GOT3 (cell line): ENCODE data around the gene GALNT10.

Source experiments
- DNase-seq: peaks from one replicate; lab custom pipeline; 2025; ENCODE audit warnings: mixed read lengths; lab: John Stamatoyannopoulos, UW

Gene GALNT10

DNA sequence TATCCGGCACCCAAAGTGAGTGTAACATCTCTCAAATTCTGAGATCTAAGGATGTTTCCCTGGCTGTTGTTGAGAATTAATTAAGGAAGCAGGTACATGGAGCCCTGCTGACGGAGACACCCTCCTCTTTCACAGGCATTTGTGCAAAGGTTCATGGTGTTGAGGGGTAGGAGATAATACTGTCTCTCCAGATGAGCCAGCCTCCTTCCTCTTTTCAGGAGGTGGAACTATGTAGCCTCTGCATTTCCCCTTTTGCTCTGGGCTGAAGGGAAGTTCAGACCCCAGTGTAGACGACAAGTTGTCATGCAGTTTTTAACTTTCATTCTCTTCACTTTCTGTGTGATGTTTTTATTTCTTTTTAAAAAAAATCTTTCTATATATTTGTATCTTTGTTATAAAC, 107.5 kb downstream of the GALNT10 start:
- no peak for DNase-seq

DNA sequence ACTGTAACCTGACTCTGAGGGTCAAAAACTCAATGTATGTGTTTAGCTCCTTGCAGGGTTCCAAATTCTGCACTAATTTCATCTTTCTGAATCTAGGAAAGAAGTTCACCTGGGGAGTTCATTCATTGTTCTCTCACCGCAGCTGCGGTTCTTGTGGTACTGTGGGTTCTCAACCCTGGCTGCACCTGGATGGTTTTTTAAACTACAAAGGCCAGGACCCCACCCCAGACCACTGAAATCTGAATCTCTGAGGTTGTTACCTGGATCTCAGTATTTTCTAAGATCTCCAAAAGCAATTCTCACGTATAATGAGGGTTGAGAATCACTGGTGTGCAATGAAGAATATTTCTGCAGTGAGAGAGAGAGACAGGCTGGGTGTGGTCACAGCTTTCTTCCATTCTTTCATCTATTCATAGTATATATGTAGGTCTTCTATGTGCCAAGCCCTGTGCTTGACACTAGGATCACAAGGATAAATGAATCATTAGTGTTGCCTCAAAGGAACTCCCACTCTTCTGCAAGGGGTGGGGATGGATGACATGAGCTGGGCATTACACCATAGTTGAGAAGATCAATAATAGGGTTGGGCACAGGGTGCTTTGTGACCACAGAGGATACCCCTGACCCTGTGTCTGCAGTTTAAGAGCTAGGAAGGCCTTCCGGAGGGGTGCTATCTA, 109.8 kb downstream of the GALNT10 start:
- DNase-seq = no peak

DNA sequence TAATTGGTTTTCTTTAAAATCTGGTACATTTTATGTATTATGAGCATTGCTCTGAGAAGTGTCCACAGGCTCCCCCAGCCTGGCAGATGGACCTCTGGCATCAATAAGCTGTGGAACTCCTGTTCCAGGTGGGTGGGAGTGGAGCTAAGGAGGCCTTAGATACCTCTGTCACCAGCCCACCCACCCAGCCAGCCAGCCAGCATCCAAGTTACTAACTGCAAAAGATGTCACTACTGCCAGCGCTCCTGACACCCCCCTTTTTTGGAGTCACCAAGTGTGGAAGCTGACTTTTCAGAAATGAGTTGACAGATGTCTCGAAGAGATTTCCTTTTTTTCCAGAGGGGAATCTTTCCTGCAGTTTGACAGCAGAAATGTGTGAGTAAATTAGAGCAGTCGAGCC, 111.2 kb downstream of the GALNT10 start:
- no peak for DNase-seq

DNA sequence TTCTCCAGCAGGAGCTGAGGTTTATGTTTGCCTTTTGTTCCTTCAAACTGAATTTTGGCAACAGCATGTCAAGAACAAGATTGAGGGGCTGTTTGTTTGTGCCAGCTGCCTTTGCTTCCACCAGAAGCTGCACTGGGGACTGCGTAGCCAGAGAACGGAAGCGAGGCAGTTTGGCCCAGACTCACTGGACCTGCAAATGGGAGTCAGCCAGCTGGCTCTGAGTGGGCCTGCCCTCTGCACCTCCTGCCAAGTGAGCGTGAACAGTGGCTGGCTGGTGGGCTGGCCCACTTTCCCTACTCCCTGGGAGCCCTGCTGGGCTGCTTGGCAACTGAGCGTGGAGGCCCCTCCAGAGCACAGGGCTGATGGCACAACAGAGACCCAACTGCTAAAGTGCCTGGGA, 111.6 kb downstream of the GALNT10 start:
- no peak for DNase-seq

DNA sequence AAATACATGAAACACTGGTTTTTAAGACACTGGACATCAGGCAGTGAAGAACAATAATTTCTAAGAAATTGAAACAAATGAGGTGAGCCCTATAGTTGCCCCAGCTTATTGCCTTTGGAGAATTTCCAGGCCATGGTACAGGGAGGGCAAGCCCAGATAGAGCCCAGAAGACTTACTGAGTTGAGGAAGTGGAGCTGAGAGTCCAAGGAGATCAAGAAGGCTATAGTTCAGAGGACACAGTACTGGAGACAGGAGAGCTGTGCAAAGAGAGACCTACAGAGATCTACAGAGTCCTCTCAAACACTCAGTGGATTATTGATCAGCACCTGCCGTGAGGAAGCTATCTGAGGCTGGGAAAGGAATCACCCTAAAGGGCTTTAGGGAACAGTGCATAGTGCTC, 112.6 kb downstream of the GALNT10 start:
- no peak for DNase-seq

DNA sequence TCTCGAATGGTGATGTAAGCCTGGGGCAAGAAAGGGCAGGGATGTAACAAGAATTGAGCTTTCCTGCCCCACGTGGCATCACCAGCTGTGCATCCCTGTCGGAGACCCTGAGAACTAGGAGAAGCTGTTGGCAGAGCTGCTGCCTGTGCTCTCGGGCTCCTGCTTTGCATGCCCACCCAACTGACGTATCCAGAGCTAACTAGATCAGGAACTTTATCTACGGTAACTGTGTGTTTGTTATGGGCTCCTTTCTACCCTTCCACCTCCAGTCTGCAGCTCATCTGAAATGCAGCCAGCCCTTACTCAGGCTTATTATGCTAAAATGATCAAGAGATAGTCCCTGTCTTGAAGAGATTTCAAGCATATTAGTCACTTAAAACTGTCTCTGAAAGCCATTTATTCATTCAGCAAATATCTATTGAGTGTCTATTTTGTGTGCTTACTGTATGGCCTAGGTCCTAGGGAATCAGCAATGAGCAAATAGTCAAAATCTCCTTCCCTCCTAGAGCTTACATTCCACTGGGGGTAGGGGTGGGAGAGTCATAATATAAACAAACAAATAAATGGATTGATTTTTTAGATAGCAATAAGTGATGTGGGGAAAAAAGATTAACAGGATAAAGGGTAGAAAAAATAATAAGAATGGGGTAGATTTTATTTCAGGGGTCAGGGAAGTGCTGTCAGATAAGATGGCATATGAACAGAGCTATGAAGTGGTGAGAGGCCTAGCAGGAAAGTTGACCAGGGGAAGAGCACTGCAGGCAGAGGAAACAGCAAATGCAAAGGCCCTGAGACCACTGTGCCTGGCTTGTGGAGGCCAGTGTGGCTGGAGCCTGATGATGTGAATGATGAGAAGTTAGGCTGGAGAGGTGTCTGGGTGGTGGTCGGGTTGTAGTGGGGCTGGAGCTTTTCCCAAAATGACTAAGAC, 118.2 kb downstream of the GALNT10 start:
- DNase-seq = no peak

DNA sequence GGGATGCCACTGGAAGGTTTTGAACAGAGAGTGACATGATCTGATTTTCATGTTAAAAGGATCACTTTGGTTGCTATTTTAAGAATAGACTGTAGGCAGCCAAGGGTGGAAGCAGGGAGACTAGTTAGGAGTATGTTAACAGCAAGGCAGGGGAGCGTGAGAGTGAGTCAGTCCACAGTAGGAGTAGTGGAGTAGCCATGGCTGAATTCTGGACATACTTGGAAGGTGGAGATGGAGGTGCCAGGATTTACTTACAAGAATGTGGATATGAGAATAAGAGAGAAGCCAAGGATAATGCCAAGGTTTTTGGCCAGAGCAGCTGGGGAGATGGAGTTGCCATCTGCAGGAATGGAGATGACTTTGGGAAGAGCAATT, 118.8 kb downstream of the GALNT10 start:
- no peak for DNase-seq

DNA sequence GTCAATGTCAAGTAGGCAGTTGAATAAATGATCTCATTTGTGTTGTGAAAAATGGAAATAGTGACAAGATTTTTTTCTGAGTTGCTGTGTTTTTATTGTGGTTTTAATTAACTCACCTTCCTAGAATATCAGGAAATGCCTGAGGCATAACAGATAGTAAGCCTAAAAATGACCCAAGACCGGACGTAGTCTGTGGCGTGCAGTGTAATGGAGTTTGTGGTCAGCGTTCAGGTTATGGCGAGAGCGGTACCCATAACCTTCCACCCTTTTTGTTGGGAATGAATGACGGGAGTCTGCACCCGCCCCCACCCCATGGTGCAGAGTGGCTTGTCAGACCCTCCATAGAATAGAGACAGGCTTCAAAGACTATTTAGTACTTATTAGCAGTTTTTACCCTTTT, 119.3 kb downstream of the GALNT10 start:
- DNase-seq = no peak

DNA sequence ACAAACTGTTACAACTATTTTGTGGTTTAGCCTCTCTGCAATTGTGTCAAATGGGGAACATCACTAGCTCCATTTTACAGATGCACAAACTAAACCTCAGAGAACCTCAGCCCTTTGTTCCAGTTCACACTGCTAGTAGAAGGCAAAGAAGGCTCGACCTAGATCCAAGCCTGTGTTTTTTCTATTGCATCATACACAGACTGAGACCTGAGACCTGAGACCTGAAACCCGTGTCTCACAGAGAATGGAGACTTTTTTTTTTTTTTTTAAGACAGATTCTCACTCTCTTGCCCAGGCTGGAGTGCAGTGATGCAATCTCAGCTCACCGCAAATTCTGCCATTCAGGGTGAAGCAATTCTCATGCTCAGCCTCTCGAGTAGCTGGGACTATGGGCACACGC, 120.8 kb downstream of the GALNT10 start:
- no peak for DNase-seq

DNA sequence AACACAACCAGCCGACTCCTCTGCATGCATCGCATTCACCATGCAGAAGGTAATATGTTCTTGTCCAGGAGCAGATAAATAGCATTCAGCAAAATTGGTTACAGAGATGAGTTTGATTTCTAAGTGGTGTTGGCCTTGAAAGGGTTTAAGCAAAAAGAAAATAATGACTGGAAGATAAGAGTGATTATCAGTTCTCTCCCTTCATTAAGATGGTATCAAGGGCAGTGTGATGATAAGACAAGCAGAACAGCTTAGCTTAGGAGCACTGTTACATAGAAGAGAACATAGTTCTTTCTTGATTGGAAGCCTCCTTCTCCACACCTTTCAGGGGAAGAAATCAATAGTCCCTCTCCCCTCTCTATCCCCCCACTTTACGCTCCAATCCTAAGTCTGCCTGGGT, 121.5 kb downstream of the GALNT10 start:
- DNase-seq = no peak

DNA sequence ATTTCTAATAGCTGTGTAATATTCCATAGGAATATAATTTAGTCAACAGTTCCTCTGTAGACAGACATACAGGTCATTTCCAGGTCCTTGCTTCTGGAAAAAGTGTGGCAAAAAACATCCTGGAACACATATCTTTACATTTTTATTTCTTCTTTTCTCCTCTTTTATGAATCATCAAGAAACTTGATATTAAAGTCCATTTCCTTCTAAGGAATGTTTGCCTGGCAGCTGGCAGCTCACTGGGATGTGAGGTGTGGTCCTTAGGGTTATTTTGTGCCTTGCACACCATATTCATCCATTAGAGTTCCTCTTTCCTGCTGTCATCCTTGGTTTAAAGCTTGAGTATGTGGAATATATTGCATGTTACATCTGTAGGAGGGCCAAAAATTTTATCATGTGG, 122.0 kb downstream of the GALNT10 start:
- no peak for DNase-seq

DNA sequence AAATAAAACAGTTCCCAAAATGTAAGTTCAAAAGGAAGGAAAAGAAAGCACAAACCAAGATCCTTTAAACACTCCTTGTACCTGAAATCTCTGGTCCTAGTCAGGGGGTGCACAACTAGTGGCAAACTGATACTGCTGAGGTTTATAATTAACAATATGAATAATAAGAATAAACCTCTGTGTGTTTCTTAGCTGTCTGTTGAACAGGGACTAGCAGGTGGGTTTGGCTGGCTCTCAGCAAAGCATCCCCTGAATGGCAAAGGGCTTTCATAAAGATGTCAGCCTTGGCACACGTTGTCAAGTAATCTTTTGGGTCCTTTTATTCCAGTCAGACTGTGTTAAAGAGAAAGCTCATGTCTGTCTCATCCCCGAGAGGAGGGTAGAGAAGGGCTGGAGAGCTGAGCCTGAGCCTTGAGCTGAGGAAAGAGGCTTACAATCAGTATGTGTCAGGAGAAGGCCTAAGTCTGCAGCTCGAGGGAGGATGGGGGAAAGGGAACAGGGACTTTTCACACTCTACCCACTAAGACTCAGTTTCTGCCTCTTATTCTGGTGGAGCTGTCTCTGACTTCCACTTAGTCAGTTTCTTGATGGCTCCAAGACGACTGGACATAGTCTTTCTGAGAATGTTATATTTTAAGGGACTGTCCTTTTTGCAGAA, 123.0 kb downstream of the GALNT10 start:
- no peak for DNase-seq

DNA sequence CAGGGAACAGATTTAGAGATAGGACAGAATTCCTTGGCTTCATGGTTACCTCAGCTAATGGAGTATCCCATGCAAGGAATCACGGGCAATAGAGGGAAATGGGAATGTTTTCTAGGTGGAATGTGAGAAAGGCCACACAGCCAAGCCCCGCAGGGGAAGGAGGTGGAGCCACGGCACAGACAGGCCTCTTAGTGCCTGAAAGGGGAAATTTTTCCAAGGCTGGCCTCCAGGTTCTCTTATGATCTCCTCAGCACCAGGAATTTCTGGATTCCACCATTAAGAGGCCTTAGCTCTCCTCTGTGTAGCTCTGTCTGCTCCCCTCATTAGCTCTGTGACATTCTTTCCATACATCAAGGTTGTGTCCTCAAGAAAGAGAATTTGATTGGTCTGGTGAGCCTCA, 124.7 kb downstream of the GALNT10 start:
- no peak for DNase-seq

DNA sequence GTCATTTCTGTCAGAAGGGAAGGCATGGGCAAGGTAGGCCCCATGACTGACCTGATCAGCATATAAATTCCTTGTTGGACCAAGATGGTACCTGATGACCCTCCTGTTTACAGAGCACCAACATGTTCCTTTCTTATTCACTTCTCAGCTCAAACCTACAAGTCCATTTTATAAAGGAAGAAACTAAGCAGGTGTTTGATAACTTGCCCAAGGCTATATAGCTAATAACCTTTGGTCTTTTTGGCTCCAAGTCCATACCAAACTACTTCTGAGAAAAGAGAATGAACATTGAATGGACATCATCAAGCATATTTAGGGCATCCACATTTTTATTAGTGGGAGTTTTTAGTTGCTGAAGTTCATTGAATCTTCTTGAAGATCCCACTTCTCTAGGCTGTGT, 125.2 kb downstream of the GALNT10 start:
- DNase-seq = no peak

DNA sequence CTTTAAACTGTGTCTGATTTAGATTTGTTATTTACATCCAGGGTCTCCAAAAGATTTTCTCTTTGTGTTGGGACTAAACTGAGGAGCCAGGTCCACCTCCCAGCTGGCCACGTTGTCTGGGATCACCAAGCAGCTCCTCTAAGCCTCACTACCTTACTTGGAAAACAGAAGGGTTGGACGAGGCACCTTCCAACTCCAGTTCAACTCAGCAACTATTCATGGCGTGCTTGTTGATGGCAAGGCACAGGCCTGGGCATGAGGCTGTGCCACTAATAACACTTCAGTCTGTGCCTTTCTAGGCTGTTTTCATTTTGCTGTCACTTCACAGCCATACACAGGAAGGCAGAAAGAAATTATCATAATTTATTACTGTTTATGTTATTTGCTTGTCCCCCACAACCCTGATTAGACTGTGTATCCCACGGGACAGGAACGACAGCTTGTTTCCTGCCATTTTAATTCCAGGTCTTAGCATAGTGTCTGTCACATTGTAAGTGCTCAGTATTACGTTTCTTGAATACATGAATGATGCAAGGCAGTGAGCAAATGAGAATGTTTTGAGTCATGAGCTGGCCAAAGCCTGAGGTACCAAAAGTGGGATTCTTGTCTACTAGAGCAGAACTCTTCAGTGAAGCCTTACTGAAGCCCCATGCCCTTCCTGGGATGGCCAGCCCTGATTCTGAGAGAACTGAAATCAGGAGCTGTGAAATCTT, 125.8 kb downstream of the GALNT10 start:
- no peak for DNase-seq

DNA sequence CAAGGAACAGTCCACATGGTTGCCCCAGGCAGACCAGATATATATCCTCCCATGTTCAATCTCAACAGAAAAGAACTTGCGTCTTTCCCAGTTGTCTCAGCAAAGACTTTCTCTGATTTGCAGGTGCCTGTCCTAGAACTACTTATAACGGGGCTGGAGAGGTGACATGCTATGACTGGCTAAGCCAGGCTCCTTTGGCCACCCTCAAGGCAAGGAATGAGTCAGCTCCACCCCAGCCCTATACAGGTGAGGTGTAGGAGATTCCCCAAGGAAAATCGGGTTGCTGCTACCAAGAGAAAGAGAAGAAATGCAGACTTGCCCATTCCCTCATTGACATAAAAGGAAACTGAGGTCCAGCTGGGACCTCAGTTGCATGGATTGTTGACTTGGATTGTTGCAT, 127.4 kb downstream of the GALNT10 start:
- no peak for DNase-seq

DNA sequence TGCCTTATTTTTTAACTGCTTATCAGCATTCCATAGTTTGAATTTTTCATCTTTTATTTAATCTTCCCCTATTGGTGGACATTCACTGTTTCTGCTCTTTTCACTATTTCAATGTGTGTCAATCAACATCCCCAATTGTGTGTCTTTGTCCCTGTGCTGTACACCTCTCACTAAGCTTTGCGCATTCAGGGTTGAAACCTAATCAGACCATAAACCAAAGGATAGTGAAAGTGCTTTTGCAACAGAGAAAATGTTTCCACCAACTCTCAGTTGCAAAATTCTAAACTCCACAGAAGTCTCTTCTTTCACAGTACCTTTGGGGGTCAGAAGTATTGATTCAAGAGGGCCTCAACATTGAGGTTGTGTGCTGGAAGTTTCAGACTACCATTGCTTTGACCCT, 128.2 kb downstream of the GALNT10 start:
- no peak for DNase-seq

DNA sequence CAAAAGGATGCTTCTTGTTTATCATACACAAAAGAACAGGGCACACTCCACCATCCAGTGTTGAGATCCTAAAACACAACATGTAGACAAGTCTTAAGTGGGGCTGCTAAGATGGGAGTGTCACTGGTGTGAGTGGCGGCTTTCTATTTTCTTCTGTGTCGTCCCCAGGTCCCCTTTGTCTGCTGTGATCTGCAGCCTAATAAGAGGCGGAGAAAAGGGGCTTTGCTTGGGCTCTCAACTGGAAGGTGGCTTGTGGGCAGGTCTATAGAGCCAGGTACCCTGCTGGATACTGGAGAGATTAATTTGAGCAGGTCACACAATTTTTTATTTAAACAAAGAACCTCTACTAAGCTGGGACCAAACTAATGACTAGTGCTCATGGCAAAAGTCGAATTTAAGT, 129.2 kb downstream of the GALNT10 start:
- no peak for DNase-seq

DNA sequence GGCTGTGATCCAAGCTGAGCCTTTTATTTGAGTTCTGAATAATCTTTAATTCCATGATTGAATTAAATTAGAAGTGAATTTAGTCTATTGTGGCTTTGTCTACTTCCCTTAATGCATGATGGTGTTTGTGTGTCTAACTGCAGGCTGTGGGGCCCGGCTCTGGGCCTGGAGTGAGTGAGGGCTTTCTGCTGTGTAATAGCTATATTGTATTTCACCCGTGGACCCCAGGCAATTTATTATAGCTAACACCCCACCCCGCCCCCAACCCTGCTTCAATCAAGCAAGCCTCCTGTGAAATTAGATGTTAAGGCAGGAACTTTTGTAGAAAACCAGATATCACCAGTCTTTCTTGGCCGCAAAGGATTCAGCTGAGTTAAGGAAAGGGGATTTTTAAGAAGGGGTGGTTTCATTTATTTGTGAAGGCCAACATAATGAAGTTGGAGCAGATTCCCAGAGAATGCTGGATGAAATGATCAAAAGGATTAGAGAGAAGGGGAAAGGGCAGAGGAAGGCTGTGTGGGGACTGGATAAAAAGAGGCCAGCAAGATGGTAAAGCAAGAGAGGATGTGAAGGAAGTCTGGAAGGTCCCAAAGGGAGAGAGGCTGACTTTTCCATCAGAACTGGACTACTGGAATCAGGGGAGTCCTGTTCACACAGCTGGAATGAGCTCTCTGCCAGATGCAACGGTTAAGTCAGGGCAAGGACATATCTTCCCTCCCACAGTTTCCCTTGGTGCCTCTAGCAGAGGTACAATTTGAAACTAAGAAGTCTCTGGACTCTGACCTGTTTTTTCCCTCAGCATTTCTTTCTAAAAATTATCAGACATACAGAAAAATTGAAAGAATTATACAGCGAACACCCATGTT, 129.9 kb downstream of the GALNT10 start:
- DNase-seq = no peak

DNA sequence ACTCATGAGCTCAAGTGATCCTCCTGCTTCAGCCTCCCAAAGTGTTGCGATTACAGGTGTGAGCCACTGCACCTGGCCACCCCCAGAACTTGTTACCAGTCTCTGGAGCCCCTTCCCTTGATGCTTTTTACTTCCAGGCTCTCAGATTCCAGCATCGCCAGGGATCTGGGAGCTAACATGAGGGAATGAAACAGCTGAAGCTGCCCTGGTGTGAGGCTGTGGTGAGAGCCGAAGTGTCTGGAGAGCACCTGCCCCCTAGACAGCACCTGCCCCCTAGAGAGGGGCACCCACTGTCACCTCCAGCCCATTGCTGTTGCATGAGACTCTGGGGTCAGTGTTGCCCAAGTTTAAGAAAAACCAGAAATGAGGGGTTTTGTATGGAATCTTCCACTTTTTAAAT, 131.0 kb downstream of the GALNT10 start:
- DNase-seq = no peak

DNA sequence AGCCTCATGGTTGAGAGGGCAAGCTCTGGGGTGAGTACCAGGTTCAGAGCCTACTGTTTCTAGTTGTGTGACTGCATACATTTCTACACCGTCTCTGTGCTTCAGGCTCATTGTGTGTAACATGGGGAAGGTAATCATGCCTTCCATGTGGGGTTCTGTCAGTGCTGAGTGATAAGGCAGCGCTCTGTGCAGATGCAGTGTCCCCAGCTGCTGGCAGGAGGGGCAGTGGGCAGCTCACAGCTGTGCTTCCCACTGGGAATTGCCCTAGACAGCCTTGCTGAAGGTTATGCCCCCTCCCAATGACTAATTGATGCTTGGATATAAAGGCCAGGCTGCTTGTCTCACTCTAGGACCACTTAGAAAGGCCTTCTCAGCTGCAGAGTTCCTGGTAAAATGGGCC, 133.5 kb downstream of the GALNT10 start:
- no peak for DNase-seq
